Melanocyte of skin (primary cell): Measurements from ENCODE around the gene MICA. TPM values are rescaled to one million over a fixed set of nuclear protein-coding genes. Genes with fewer than 3 reads are reported as not detected.

Experiments
- small RNA-seq, 2 donors: library from RNA; depleted of rRNA; stranded (forward); fragments of <200 nt; gene quantifications; one replicate each; pipeline ENCODE3, GENCODE V24; 2012
- total RNA-seq, 2 donors: library from RNA; depleted of rRNA; stranded (reverse); fragments of >200 nt; gene quantifications; 2 replicates each; pipeline ENCODE4 v1.2.3, GENCODE V29; 2012

MICA gene
- total RNA-seq: 10 to 100 TPM; 52.0 to 60.6 TPM

DNA sequence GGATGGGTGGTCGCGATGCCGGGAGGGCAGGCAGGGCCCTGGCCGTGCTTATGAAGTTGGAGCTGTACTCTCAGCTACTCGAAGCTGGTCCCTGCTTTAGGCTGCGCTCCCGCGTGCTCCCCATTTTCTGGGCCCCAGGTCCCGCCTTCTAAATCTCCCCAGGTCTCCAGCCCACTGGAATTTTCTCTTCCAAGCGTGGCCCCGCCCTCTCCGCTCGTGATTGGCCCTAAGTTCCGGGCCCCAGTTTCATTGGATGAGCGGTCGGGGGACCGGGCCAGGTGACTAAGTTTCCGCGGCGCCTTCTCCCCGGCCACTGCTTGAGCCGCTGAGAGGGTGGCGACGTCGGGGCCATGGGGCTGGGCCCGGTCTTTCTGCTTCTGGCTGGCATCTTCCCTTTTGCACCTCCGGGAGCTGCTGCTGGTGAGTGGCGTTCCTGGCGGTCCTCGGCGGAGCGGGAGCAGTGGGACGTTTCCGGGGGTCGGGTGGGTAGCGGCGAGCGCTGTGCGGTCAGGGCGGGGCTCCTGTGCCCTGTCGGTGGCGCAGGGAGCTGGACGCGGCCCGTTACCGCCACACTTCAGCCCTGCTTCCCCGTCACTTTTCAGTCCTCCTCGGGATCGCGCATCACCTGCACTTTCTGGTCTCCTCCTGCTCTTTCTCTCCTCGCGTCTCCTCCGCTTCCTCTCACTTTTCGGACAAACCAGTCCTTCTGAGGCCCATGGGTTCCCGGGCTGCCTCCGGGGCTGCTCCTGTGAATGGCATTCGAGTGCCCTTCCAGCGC is at the start of gene MICA:
Gene MICA, plus strand, starts transcription at position 313 of the 778 bp plus-strand sequence. Its CDS starts 38 bp downstream, at position 351.

DNA sequence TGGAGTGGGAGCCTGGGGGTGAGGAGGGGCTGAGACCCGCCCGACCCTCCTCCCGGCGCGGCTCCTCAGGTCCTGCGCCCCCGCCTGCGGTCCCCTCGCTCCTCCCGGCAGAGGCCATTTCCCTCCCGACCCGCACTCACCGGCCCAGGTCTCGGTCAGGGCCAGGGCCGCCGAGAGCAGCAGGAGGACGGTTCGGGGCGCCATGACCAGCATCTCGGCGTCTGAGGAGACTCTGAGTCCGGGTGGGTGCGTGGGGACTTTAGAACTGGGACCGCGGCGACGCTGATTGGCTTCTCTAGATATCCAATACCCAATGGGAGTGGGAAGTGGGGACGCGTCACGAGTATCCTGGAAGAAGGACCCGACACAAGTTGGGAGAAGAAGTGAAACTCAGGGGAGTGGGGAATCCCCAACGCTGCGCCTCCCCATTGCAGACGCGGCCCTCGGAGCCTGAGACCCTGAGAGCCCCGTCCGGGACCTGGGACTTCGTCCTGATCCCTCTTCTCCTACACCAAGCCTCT is 46.4 kb upstream of the MICA start, which contains the start of gene HLA-B:
Gene HLA-B, minus strand, starts transcription at position 234 of the 521 bp plus-strand sequence. Its CDS starts 21 bp downstream, at position 213.

Small RNA genes lying within 50 kb of the gene (small RNA-seq; reads per million reads assigned to genes)
- gene HLA-S (0 reads per million in 2 donors), gene MIR6891 (0.04 to 0.47 reads per million in 2 donors), gene RF00019 (0 reads per million in 2 donors), gene RNU6-283P (0 reads per million in 2 donors)

Other genes starting within 250 kb of the MICA start
- 10 to 100 TPM; 10.7 to 16.7 TPM for gene CCHCR1, start 245.8 kb upstream of the MICA start, total RNA-seq
- gene TCF19, start 245.0 kb upstream of the MICA start, total RNA-seq: 10 to 100 TPM; 15.5 to 23.6 TPM
- gene POU5F1, start 232.9 kb upstream of the MICA start, total RNA-seq: not detected
- 1,000 to 10,000 TPM; 1,046 to 1,054 TPM for gene HLA-C, start 131.5 kb upstream of the MICA start, total RNA-seq
- gene HLA-B, start 46.4 kb upstream of the MICA start, total RNA-seq: 1,000 to 10,000 TPM in 1 of 2 donors, 100 to 1,000 TPM in 1; 667 to 1,189 TPM
- gene MICB, start 94.5 kb downstream of the MICA start, total RNA-seq: 10 to 100 TPM; 11.4 to 19.3 TPM
- gene MCCD1, start 125.4 kb downstream of the MICA start, total RNA-seq: not detected
- gene DDX39B, start 138.4 kb downstream of the MICA start, total RNA-seq: 100 to 1,000 TPM; 257 to 581 TPM
- 1 to 10 TPM in 1 of 2 donors, under 1 TPM in 1; 0.33 to 1.0 TPM for gene ATP6V1G2, start 143.0 kb downstream of the MICA start, total RNA-seq
- gene NFKBIL1, start 144.0 kb downstream of the MICA start, total RNA-seq: 10 to 100 TPM; 21.6 to 27.5 TPM
- under 1 TPM in 1 of 2 donors, not detected in 1; under 0.01 TPM for gene LTA, start 168.7 kb downstream of the MICA start, total RNA-seq
- under 1 TPM; under 0.01 to 0.34 TPM for gene TNF, start 172.0 kb downstream of the MICA start, total RNA-seq
- not detected for gene LTB, start 178.8 kb downstream of the MICA start, total RNA-seq
- not detected for gene LST1, start 182.7 kb downstream of the MICA start, total RNA-seq
- not detected for gene NCR3, start 189.4 kb downstream of the MICA start, total RNA-seq
- not detected for gene AIF1, start 211.6 kb downstream of the MICA start, total RNA-seq
- 10 to 100 TPM; 68.5 to 72.3 TPM for gene PRRC2A, start 217.1 kb downstream of the MICA start, total RNA-seq
- gene BAG6, start 249.1 kb downstream of the MICA start, total RNA-seq: 100 to 1,000 TPM; 125 to 160 TPM